CD4-positive, alpha-beta T cell treated with Interferon gamma for 1 hour (primary cell): ENCODE data around the gene ABRAXAS1.
"Not testable (repeated sequence)": the region's sequence is repeated elsewhere in the genome, so short reads cannot be mapped to it uniquely, and the experiment has no call there.

Experiments used
- DNase-seq: peaks from one replicate; pipeline ENCODE4 v3.0.0-alpha.2; 2020

Gene ABRAXAS1

DNA sequence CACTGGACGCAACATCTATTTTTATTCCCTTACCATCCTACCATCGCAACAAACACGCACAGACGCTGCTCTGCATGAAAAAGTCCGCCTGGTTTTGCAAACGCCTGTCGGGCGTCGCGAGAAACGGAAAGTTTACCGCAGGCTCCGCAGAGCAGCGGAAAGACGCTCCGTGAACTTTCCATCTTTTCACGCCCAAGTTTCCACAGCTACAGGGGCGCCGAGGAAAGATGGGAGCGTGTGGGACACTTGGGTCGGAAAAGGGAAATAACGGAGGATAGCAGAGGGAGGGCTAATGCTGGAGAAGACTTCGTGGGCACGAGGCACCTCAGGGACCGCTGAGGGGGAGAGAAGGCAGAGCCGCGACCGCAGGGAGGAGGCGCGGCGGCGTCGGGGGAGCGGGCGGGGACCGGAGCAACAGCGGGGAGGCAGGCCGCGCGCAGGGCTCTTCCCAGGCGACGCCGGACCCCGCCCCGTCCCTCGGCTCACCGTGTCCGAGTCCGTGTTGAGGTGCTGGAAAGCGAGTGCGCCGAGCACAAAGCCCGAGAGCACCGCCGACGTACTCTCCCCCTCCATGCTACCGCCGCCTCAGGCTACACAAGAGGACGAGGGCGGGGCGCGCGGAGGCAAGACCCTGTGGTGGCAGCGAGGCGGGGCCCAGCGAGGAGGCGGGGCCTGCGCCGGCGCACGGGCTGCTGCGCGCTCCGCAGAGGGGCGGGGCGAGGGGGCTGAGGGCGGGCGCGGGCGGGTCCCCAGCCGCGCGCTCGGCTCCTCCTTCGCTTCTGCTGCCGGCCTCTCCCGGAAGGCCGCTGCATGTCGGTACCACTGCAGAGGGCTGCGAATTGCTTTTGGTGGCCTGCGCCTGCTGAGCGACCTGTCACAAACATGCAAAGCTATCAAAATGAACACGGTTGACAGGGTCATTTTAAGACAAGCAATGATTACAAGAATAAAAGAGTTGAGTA lies at the start of gene ABRAXAS1:
Gene ABRAXAS1 (minus strand): TSS at position 601 of the 962 bp plus-strand sequence. CDS start 28 bp downstream, at position 573.
- peak; percentile 93 for DNase-seq

DNA sequence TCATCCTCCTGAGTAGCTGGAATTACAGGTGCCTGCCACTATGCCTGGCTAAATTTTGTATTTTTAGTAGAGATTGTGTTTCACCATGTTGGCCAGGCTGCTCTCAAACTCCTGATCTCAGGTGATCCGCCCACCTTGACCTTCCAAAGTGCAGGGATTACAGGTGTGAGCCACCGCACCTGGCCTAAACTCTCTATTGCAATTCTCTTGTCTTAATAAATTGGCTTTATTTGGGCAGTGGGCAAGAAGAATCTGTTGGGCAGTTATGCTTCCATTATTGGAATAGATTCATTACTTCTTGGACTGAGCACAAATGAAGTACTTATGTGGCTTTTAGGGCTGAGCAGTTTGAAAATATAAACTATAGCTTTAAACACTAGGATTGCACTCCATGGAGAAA lies 42.8 kb upstream of the ABRAXAS1 start:
- no peak for DNase-seq

DNA sequence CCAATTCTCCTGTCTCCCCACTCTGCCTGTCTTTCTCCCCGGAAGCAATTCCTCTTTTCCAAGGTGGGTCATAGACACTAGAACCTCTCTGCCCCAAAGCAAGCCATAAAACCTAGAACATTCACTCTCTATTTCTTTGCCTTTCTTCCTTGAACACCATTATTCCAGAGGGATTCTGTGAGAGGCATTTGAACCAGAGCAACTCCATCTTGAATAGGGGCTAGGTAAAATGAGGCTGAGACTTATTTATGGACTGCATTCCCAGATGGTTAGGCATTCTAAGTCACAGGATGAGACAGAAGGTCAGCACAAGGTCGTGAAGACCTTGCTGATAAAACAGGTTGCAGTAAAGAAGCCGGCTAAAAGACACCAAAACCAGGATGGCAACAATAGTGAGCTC lies 37.3 kb upstream of the ABRAXAS1 start:
- DNase-seq = no peak

- no peak for DNase-seq
Measured at GRCh38 chr4:83516042-83516772, 31.3 kb upstream of the ABRAXAS1 start.

DNA sequence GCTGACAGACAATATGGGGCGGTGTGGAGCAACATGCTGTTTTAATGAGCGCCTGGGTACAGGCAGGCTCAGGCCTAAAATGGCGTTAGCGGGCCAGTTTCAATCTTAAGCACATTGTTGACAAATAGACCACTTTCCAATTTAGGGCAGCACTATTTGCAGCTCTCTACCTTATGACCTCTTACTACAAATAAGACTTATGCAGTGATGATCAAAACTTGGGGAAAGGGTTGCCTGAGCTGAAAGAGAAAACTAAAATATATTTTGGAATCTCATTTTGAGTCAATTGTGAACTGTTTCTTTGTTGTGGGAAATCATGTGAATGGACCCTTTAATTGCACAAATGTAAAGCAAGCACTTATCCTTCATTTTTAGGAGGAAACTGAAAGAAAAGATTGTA lies 25.5 kb upstream of the ABRAXAS1 start:
- no peak for DNase-seq

DNA sequence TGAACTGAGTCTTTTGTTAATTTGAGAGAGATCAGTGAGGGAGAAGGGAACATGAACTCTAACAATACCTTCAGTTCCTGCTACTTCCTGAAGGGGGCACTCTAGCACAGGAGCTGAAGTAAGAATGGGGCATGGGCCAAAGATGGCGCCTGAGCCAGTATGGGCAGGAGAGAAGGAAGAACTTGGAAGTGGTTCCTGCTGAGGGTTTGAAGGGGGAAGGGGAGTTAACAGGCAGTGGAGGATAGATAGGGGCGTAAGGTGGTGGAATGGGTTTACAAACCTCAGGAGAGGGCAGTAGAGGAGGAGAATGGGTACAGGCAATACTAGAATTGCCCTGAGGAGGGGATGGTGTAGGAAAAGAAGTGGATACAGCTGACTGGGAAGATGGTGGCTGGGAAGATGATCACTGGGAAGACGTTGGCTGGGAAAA lies 24.3 kb upstream of the ABRAXAS1 start:
- peak; percentile 39 for DNase-seq

- peak; percentile 3 for DNase-seq
Measured at GRCh38 chr4:83504996-83505395, 20.1 kb upstream of the ABRAXAS1 start.

DNA sequence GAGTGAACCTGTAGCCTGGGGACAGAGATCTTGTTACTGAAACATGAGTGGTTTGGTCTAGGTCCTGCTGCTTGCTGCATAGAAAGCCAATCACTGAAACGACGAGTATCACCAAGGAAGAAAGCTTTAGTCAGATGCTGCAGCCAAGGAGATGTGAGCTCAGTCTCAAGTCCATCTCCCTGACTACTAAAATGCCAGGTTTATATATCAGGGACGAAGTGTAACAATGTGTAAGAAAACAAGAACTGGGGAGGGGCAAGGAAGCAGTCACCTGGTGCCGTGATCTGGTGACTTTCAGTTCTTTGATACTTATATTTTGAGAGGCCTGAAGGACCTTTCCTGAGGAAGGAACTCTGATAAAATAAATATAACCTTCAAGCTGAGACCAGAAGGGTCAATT lies 19.6 kb upstream of the ABRAXAS1 start:
- no peak for DNase-seq

DNA sequence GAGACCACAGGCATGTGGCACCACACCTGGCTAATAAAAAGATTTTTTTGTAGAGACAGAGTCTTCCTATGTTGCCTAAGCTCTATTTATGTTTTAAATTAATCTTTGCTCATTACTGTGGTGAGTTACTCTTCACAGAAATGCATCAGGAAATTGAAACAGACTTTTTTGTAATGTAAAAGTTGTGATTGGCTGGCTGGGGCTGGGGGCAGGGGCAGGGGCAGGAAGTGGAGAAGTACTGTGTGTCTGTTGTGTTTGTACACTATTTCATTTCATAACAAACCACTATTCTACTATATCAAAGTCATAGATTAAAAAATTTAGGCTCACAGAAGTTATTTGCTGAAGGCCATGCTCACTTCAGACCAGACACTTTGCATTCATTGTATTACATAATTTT lies 19.1 kb upstream of the ABRAXAS1 start:
- DNase-seq = peak; percentile 19

DNA sequence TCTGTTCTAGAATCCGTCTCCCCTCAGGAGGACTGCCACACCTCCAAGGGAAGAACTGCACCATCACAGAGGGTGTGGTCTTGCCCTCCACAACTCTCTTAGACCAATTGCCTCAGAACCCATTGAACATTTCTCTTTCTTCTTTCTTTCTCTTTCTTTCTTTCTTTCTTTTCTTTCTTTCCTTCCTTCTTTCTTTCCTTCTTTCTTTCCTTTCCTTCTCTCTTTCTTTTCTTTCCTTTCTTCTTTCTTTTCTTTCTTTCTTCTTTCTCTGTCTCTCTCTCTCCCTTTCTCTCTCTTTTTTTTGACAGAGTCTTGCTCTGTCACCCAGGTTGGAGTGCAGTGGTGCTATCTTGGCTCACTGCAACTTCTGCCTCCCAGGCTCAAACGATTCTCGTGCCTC lies 16.8 kb upstream of the ABRAXAS1 start:
- not testable (repeated sequence) for DNase-seq

- DNase-seq = no peak
Measured at GRCh38 chr4:83498187-83498586, 13.3 kb upstream of the ABRAXAS1 start.

DNA sequence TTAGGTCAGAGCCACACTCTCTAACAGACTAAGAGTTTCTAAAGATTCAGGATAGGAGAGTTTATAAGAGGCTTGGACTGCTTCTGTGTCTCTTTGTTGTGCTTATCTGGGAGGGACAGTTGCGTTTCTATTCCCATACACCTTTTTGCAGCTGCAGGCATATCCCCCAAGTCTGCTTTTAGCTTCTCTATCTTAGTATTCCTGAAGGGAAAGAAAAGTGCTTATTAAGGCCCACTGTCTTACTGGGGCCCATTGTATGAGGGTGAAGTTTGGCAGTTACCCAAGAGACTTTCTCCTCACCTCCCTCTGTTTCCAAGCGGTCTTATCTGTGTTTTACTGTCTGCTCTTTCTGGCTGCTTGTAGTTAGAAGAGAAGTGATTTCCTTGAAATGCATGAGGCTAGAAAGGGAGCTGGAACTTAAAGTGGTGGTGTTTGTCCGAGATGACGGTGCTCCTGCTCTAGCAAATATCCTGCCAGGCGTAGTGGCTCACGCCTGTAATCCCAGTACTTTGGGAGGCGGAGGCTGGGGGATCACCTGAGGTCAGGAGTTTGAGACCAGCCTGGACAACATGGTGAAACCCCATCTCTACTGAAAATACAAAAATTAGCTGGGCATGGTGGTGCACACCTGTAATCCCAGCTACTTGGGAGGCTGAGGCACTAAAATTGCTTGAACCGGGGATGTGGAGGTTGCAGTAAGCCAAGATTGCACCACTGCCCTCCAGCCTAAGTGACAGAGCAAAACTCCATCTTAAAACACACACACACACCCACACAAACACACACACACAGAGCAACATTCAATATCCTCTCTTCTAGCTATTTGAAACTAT lies 11.4 kb upstream of the ABRAXAS1 start:
- not testable (repeated sequence) for DNase-seq

GRCh38 chr4:83490876-83491450 lies 6.1 kb upstream of the ABRAXAS1 start:
- no peak for DNase-seq

DNA sequence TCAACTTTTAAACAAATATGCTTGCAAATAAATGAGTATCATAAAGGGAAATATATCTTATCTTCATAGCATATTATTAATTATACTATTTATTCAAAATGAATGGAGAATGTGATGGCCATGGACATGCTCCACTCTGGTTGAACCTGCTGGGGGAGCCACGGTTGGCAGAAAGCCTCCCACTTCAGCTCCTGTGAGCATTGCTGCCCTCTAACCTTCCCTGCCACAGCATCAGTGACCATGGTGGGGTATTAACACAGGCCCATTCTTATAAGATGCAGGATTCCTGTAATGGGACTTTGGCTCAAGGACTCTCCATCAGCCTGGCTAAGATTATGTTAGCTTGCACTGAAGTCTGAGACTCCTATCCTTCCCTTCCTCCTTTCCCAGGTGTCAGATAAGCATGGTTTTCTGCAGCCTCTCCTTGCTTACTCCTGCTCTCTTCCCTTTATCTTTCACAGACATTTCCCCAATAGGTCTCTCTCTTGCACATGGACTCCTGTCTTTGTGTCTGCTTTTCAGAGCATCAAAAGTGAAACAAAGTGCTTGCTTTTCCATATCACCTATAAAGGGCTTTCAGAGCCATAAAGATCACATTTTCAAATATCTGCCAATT lies 4.9 kb upstream of the ABRAXAS1 start:
- no peak for DNase-seq

- no peak for DNase-seq
Measured at GRCh38 chr4:83486457-83487129, 1.7 kb upstream of the ABRAXAS1 start.

- no peak for DNase-seq
Measured at GRCh38 chr4:83473966-83474365, 10.9 kb downstream of the ABRAXAS1 start.

DNA sequence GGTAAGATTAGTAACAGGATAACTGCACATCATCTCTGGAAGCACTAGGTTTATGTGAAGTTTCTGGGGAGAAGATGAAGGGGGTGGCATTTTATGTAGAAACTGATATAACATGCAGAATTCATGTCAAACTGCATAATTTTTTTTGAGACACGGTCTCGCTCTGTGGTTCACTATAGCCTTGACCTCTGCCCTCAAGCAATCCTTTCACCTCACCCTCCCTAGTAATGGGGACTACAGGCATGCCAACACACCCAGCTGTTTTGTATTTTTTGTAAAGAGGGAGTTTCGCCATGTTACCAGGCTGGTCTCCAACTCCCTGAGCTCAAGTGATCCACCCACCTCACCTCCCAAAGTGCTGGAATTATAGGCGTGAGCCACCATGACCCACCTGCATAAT lies 11.5 kb downstream of the ABRAXAS1 start:
- DNase-seq = no peak

DNA sequence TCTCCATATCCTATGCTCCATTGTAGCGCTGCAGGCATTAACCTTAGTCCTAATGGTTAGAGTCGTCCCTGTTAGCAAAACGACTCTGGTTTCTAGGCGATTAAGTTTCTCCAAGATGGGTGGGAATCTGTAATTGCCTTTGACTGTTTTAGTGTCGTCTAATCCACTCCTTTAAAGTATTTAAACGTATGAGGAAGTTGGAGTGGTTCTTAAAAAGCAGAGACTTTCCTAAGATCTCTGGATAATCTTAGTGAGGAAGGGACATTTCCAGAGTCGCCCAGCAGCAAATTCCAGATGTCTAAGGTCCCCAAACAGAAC lies 28.8 kb downstream of the ABRAXAS1 start:
- DNase-seq = no peak

- DNase-seq = peak; percentile 98
Measured at GRCh38 chr4:83455281-83456183, 29.4 kb downstream of the ABRAXAS1 start, which contains the start of the genes HELQ and MRPS18C. Gene HELQ, minus strand, starts transcription at chr4:83455823. Its CDS starts 130 bp downstream, at chr4:83455693. Gene MRPS18C, plus strand, starts transcription at chr4:83456058. Its CDS starts 20 bp downstream, at chr4:83456078.

GRCh38 chr4:83454686-83455085 lies 30.2 kb downstream of the ABRAXAS1 start:
- DNase-seq = no peak
